ENCODE measurements around the gene SPEN. TPM values are rescaled to one million over a fixed set of nuclear protein-coding genes. Genes with fewer than 3 reads are reported as not detected.

SPEN gene
- total and polyA plus RNA-seq, 2 of the 4 experiments (the other 2 are of a cell fraction) = 7.6 to 15.8 TPM

GRCh38 chr1:15949453-15950245, 102.1 kb downstream of the SPEN start (continued):
- TF ChIP-seq MAZ (IDR thresholded peaks at IDR 0.05; ENCODE audit: borderline replicate concordance, low read depth, low read length) (peak; percentile 73), RCOR1 (IDR thresholded peaks at IDR 0.05; ENCODE audit: insufficient replicate concordance, low read length) (no peak)

DNA sequence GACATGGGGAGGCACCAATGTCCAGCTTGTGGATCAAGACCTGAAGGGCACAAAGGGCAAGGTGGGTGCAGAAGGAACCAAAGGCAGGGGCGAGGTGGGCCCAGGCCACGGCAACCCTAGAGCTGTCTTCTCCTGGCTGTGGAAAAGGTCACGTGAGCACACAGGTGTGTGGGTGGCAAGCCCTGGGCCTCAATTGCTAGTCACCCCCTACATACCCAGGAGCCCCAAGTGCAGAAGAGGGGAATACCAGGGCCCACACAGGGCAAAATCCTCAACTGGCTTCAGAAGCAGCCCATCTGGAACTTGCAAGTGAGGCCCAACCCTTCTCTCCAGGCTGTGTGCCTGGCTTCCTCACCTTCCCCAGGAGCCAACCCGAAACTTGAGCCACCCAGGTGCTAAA, 102.8 kb downstream of the SPEN start:
- TF ChIP-seq, protein P1, sequence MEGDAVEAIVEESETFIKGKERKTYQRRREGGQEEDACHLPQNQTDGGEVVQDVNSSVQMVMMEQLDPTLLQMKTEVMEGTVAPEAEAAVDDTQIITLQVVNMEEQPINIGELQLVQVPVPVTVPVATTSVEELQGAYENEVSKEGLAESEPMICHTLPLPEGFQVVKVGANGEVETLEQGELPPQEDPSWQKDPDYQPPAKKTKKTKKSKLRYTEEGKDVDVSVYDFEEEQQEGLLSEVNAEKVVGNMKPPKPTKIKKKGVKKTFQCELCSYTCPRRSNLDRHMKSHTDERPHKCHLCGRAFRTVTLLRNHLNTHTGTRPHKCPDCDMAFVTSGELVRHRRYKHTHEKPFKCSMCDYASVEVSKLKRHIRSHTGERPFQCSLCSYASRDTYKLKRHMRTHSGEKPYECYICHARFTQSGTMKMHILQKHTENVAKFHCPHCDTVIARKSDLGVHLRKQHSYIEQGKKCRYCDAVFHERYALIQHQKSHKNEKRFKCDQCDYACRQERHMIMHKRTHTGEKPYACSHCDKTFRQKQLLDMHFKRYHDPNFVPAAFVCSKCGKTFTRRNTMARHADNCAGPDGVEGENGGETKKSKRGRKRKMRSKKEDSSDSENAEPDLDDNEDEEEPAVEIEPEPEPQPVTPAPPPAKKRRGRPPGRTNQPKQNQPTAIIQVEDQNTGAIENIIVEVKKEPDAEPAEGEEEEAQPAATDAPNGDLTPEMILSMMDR (conservative IDR thresholded peaks at IDR 0.05; ENCODE audit: low read depth, low read length) = no peak
- TF ChIP-seq MAZ (IDR thresholded peaks at IDR 0.05; ENCODE audit: borderline replicate concordance, low read depth, low read length) = no peak
- no peak for TF ChIP-seq CHD1 (IDR thresholded peaks at IDR 0.05; ENCODE audit: low read depth, low read length)
- H3K4me1 ChIP-seq (ENCODE audit: control insufficient read depth, insufficient read depth, low read length) = peaks cover 51% of the 10 kb centered on the region
- H3K4ac ChIP-seq (ENCODE audit: low read depth, low read length) = peak overlapping the region; percentile 97
- H3K9me3 ChIP-seq (ENCODE audit: control insufficient read depth, insufficient read depth, low read length) = no peaks in the 10 kb centered on the region
- H3K79me1 ChIP-seq (ENCODE audit: low read depth in 1 of 2, low read length in 2 of 2) = peaks cover 49 to 82% of the 10 kb centered on the region in 2 experiments
- H3K36me3 ChIP-seq (ENCODE audit: control insufficient read depth, insufficient read depth, low read length) = peaks cover 28% of the 10 kb centered on the region
- peak overlapping the region; percentile 2 for H3K4me2 ChIP-seq (ENCODE audit: low read depth, low read length)
- peak overlapping the region; percentile 87 for H2AFZ ChIP-seq (replicated peaks; ENCODE audit: low read length, poor library complexity)
- 90% methylated on average over 2 of the region's 4 CpGs; no CpG with 5 or more reads in 1 of the 2 experiments for WGBS, 2 experiments (ENCODE audit: extremely low coverage in 2 of 2, insufficient read length in 1 of 2)
- peak overlapping the region; percentile 64; the same call in 2 of the 3 replicates for H2BK15ac ChIP-seq (ENCODE audit: low read depth, low read length)
- intact Hi-C loops (cut with micrococcal nuclease) = no loop called here
- peak overlapping the region; percentile 97 for H4K91ac ChIP-seq (ENCODE audit: insufficient read depth, low read depth, low read length)
- in situ Hi-C loops (cut with MboI; ENCODE audit: low sequenced_read_pairs) = no loop called here
- H3K56ac ChIP-seq (ENCODE audit: extremely low read depth, insufficient read depth, low read length) = peak overlapping the region; percentile 45
- dilution Hi-C loops (cut with HindIII; ENCODE audit: low sequenced_read_pairs, unreplicated experiment) = no loop called here
- H3K18ac ChIP-seq (ENCODE audit: low read depth, low read length) = peak overlapping the region; percentile 56
- peak overlapping the region; percentile 40 to 81 for H4K8ac ChIP-seq (ENCODE audit: low read depth in 2 of 2, low read length in 2 of 2)
- peak overlapping the region; percentile 17; the same call in 1 of the 2 replicates for H4K5ac ChIP-seq (ENCODE audit: low read depth, low read length)
- CTCF ChIA-PET = interaction anchor here (0.9 to 1.6 kb wide), 3 partner anchors 22 to 159 kb away, joined by 3 to 4 read pairs (median 4); no protein-coding TSS in a partner anchor
- peak overlapping the region; percentile 95 for H2BK5ac ChIP-seq (ENCODE audit: low read depth, low read length, poor library complexity, severe bottlenecking)
- peak overlapping the region; percentile 93 for H3K23ac ChIP-seq (ENCODE audit: low read depth, low read length)
- BruUV-seq (replicated peaks) = no TSS peak
- DNase-seq = no peak
- H3K9ac ChIP-seq (ENCODE audit: low read depth, low read length) = peak overlapping the region; percentile 3; the same call in 1 of the 2 replicates
- H3K4me3 ChIP-seq (ENCODE audit: insufficient read depth, low read depth, low read length) = no peak overlapping the region
- H2AK5ac ChIP-seq (ENCODE audit: low read depth, low read length) = peak overlapping the region; percentile 99
- POLR2A ChIA-PET (ENCODE audit: unreplicated experiment) = no interaction called here
- H3K9me1 ChIP-seq (ENCODE audit: insufficient read depth, low read length) = peaks cover 53% of the 10 kb centered on the region
- H3K14ac ChIP-seq (replicated peaks; ENCODE audit: low read depth, low read length) = peak overlapping the region; percentile 97
- H4K20me1 ChIP-seq (ENCODE audit: insufficient read depth, low read length) = peaks cover 6% of the 10 kb centered on the region; the same call in 1 of the 2 replicates
- H2BK120ac ChIP-seq (ENCODE audit: low read depth, low read length) = peak overlapping the region; percentile 91
- H2AK9ac ChIP-seq (replicated peaks; ENCODE audit: low read depth, low read length, poor library complexity) = peak overlapping the region; percentile 100
- no peaks in the 10 kb centered on the region for H3K27me3 ChIP-seq (ENCODE audit: control insufficient read depth, insufficient read depth, low read length)
- H3K27ac ChIP-seq (ENCODE audit: insufficient read depth, low read length) = peak overlapping the region; percentile 87
- ATAC-seq (ENCODE audit: low read depth) = no peak
- peak overlapping the region; percentile 80 for H2BK20ac ChIP-seq (ENCODE audit: low read depth, low read length)
